Fibroblast of pulmonary artery (primary cell): ENCODE data around the gene ZNF593OS.

Experiments used
- DNase-seq: peaks from one replicate; pipeline ENCODE4 v3.0.0-alpha.2; 2010; ENCODE audit warnings: low read depth
- H3K4me3 ChIP-seq: replicated peaks from 2 replicates; pipeline ENCODE4 v1.5.1; 2011; ENCODE audit warnings: low read depth, mild to moderate bottlenecking, control low read depth, low read length, moderate library complexity
- TF ChIP-seq, protein P1 (sequence below): IDR thresholded peaks from 2 replicates; pipeline ENCODE4 v1.5.1; 2011; ENCODE audit warnings: mild to moderate bottlenecking, control low read depth, low read length, inconsistent platforms; ENCODE audit errors: missing control alignments

Gene ZNF593OS

DNA sequence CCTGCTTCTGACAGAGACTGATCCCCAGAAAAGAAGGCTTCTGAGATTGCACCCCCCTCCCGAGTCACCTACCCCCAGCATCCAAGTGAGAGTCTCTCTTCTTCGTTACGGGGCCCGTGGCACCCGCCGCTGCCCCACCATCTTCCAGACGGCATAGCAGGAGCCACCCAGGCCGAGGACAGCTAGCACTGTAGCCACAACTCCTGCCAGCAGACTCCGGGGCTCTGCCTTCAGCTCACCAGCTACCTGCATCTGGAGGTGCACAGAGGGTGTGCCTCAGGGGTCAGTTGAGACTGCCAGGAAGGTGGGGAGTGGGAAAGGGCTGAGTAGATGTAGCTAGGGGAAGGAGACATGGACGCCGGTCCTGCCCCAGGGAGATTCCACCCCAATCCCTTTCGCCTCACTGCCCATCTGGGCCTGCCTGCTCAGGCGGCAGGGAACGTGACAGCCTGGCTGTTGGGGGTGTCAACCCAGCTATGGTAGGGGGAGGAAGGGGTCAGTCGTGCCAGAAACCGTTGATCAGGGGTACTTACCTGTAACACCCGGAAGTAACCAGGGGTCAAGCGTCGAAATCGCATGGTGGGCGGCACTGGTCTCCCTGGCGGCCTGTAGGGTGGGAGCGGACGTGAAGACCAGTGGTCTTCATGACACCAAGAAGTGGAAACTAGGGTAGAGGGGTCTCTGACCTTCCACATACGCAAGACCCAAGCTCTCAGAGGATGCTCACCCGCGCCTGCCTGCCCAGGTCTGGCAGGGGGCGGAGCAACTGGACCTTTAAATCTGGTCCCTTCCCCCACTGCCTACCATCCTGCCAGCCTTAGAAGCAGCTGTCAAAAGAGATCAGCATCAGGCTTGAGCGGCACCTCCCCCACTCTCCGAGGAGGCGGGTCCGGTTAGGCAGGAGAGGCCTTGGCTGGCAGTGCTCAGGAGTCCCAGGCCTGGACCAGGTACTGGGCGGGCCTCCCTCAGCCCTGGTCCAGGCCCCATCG is at the start of gene ZNF593OS:
ZNF593OS (minus strand) TSS at position 749 of the 989 bp plus-strand sequence; CDS start at position 578, 171 bp downstream.
- H3K4me3 ChIP-seq: peak within 1 kb of the TSS; percentile 83
- TF ChIP-seq, protein P1, sequence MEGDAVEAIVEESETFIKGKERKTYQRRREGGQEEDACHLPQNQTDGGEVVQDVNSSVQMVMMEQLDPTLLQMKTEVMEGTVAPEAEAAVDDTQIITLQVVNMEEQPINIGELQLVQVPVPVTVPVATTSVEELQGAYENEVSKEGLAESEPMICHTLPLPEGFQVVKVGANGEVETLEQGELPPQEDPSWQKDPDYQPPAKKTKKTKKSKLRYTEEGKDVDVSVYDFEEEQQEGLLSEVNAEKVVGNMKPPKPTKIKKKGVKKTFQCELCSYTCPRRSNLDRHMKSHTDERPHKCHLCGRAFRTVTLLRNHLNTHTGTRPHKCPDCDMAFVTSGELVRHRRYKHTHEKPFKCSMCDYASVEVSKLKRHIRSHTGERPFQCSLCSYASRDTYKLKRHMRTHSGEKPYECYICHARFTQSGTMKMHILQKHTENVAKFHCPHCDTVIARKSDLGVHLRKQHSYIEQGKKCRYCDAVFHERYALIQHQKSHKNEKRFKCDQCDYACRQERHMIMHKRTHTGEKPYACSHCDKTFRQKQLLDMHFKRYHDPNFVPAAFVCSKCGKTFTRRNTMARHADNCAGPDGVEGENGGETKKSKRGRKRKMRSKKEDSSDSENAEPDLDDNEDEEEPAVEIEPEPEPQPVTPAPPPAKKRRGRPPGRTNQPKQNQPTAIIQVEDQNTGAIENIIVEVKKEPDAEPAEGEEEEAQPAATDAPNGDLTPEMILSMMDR: no peak
- no peak for DNase-seq

GRCh38 chr1:26221094-26221493 is 49.5 kb upstream of the ZNF593OS start:
- H3K4me3 ChIP-seq: no peak overlapping the region
- TF ChIP-seq, protein P1: no peak
- no peak for DNase-seq

DNA sequence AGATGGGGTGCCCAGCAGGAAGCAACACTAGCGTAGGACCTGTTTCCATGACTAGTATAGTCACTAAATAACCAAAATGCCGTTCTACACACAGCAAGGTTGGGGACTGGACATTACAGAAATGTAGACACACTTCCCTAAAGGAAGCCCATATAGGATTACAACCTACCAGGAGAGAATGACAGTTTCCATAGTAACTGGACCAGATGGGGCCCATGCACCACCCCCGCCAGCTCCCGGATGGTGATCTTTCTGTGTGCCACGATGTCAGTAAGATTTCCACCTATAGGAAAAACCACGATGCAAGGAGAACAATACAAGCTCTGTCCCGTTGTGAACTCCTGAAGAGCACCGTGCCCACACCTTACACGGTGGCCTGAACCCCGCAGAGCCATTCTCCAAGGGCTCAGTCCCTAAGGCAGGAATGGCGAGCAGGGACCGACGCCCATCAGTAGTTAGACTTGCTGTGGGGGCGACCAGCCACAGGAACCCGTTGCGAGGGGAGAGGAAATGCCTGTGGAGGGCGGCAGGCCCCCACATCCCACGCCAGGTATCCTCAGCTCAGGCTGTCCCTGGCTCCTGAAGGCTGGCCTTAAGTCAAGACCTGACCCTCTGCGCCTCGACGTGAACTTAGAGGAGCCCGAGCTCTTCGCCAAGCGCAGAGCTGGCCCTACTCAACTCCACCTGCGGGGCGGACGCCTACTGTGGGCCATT is 48.7 kb upstream of the ZNF593OS start:
- TF ChIP-seq, protein P1: no peak
- H3K4me3 ChIP-seq: no peak overlapping the region
- DNase-seq: no peak

- TF ChIP-seq, protein P1: no peak
- no peak overlapping the region for H3K4me3 ChIP-seq
- DNase-seq: no peak
These were observed 47.4 kb upstream of the ZNF593OS start for GRCh38 chr1:26218906-26219494.

DNA sequence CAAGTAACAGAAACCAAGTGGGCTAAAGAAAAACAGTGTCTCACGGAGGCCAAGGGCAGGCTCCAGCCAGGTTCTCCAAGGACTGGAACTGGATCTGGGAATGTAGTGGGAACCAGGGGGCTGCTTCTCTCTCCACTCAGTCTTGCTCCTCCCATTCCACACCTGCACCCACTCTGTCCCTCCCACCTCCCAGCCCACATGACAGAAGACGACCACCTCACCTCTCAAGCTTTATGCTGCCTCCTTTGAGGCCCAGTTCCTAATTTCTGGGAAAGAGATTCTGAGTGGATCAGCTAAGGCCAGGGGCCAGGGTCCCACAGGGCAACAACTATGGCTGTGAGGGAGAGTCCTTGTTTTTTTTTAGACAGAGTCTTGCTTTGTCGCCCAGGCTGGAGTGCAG is 43.6 kb upstream of the ZNF593OS start:
- DNase-seq: no peak
- H3K4me3 ChIP-seq: no peak overlapping the region
- TF ChIP-seq, protein P1: no peak

- TF ChIP-seq, protein P1: no peak
- H3K4me3 ChIP-seq: no peak overlapping the region
- DNase-seq: no peak
These were observed 41.8 kb upstream of the ZNF593OS start for GRCh38 chr1:26213335-26213905.
